ENCODE data around the gene DCAF10.
A peak's percentile ranks its signal among the peaks of the same experiment; 100 is the strongest.
"Not testable (repeated sequence)": the region's sequence is repeated elsewhere in the genome, so short reads cannot be mapped to it uniquely, and the experiment has no call there.

The DCAF10 gene

GRCh38 chr9:37761511-37761910 is 39.1 kb upstream of the DCAF10 start:
- H3K27ac ChIP-seq: no peak overlapping the region
- H3K4me2 ChIP-seq: no peak overlapping the region
- peaks cover 0 to 7% (median 0%) of the 10 kb centered on the region in 11 experiments; a peak in 2 of 22 replicates for H3K9me3 ChIP-seq (replicated peaks in 1 of 11)
- H3K4me1 ChIP-seq: no peaks in the 10 kb centered on the region
- no peaks in the 10 kb centered on the region for H3K27me3 ChIP-seq
- no peak for TF ChIP-seq Cebpa-rat (IDR thresholded peaks at IDR 0.05)
- H3K36me3 ChIP-seq: peaks cover 16 to 53% (median 29%) of the 10 kb centered on the region in 11 experiments
- no peak overlapping the region for H3K4me3 ChIP-seq
- peaks cover 0 to 20% (median 0%) of the 10 kb centered on the region in 11 experiments; a peak in 4 of 22 replicates for H4K20me1 ChIP-seq
- no peak overlapping the region for H3K9ac ChIP-seq

GRCh38 chr9:37765263-37765662 is 35.3 kb upstream of the DCAF10 start:
- not testable (repeated sequence) for H3K27me3 ChIP-seq; H3K4me2 ChIP-seq; H3K9ac ChIP-seq; H3K9me3 ChIP-seq (replicated peaks in 1 of 11); H3K4me1 ChIP-seq; H3K4me3 ChIP-seq; H3K27ac ChIP-seq
- H4K20me1 ChIP-seq: peaks cover 0 to 12% (median 4%) of the 10 kb centered on the region in 11 experiments; a peak in 3 of 22 replicates
- H3K36me3 ChIP-seq: peaks cover 22 to 75% (median 55%) of the 10 kb centered on the region in 11 experiments

- Histone ChIP-seq H4K20me1 (peaks cover 0 to 12% (median 5%) of the 10 kb centered on the region in 11 experiments; a peak in 4 of 22 replicates), H3K4me2 (no peak overlapping the region), H3K4me1 (no peaks in the 10 kb centered on the region), H3K36me3 (peaks cover 53 to 85% (median 72%) of the 10 kb centered on the region in 11 experiments), H3K9me3 (replicated peaks in 1 of 11) (peaks cover 0 to 7% (median 0%) of the 10 kb centered on the region in 11 experiments; a peak in 2 of 22 replicates), H3K9ac (no peak overlapping the region), H3K27me3 (no peaks in the 10 kb centered on the region), H3K27ac (no peak overlapping the region), H3K4me3 (no peak overlapping the region)
- TF ChIP-seq Cebpa-rat (IDR thresholded peaks at IDR 0.05): no peak
Measured at GRCh38 chr9:37769306-37769705, 31.3 kb upstream of the DCAF10 start.

GRCh38 chr9:37769995-37770394 is 30.6 kb upstream of the DCAF10 start:
- TF ChIP-seq Cebpa-rat (IDR thresholded peaks at IDR 0.05): no peak
- Histone ChIP-seq H3K4me2 (no peak overlapping the region), H3K4me1 (no peaks in the 10 kb centered on the region), H3K36me3 (peaks cover 53 to 85% (median 71%) of the 10 kb centered on the region in 11 experiments), H3K9ac (no peak overlapping the region), H3K27me3 (no peaks in the 10 kb centered on the region), H3K9me3 (replicated peaks in 1 of 11) (peaks cover 0 to 4% (median 0%) of the 10 kb centered on the region in 11 experiments; a peak in 2 of 22 replicates), H3K27ac (no peak overlapping the region), H4K20me1 (peaks cover 0 to 14% (median 5%) of the 10 kb centered on the region in 11 experiments; a peak in 8 of 22 replicates), H3K4me3 (no peak overlapping the region)

- H4K20me1 ChIP-seq: peaks cover 0 to 50% (median 27%) of the 10 kb centered on the region in 11 experiments; a peak in 17 of 22 replicates
- H3K9me3 ChIP-seq (replicated peaks in 1 of 11): no peaks in the 10 kb centered on the region
- H3K4me2 ChIP-seq: no peak overlapping the region
- H3K4me1 ChIP-seq: no peaks in the 10 kb centered on the region
- no peak overlapping the region for H3K9ac ChIP-seq
- TF ChIP-seq Cebpa-rat (IDR thresholded peaks at IDR 0.05): no peak
- H3K36me3 ChIP-seq: peaks cover 89 to 100% (median 99%) of the 10 kb centered on the region in 11 experiments
- H3K4me3 ChIP-seq: no peak overlapping the region
- H3K27me3 ChIP-seq: no peaks in the 10 kb centered on the region
- H3K27ac ChIP-seq: no peak overlapping the region
Measured at GRCh38 chr9:37775216-37775919, 25.2 kb upstream of the DCAF10 start.

GRCh38 chr9:37776328-37776727 is 24.3 kb upstream of the DCAF10 start:
- peaks cover 92 to 100% (median 100%) of the 10 kb centered on the region in 11 experiments for H3K36me3 ChIP-seq
- no peak overlapping the region for H3K27ac ChIP-seq
- H4K20me1 ChIP-seq: peaks cover 4 to 59% (median 32%) of the 10 kb centered on the region in 11 experiments; a peak in 19 of 22 replicates
- H3K4me3 ChIP-seq: no peak overlapping the region
- TF ChIP-seq Cebpa-rat (IDR thresholded peaks at IDR 0.05): no peak
- no peaks in the 10 kb centered on the region for H3K27me3 ChIP-seq
- no peaks in the 10 kb centered on the region; a peak in 1 of 20 replicates for H3K4me1 ChIP-seq
- no peaks in the 10 kb centered on the region for H3K9me3 ChIP-seq (replicated peaks in 1 of 11)
- H3K9ac ChIP-seq: no peak overlapping the region
- H3K4me2 ChIP-seq: no peak overlapping the region

- peaks cover 94 to 100% (median 100%) of the 10 kb centered on the region in 11 experiments for H3K36me3 ChIP-seq
- no peaks in the 10 kb centered on the region for H3K27me3 ChIP-seq
- no peak for TF ChIP-seq Cebpa-rat (IDR thresholded peaks at IDR 0.05)
- H3K4me3 ChIP-seq: no peak overlapping the region
- H3K9ac ChIP-seq: no peak overlapping the region
- H3K9me3 ChIP-seq (replicated peaks in 1 of 11): no peaks in the 10 kb centered on the region
- H3K27ac ChIP-seq: no peak overlapping the region
- peaks cover 9 to 81% (median 49%) of the 10 kb centered on the region in 11 experiments; a peak in 21 of 22 replicates for H4K20me1 ChIP-seq
- H3K4me2 ChIP-seq: no peak overlapping the region
- H3K4me1 ChIP-seq: peaks cover 16 to 20% (median 18%) of the 10 kb centered on the region in 10 experiments
Measured at GRCh38 chr9:37778534-37778933, 22.1 kb upstream of the DCAF10 start.

GRCh38 chr9:37784291-37784615 is 16.3 kb upstream of the DCAF10 start:
- peaks cover 24 to 35% (median 31%) of the 10 kb centered on the region in 10 experiments for H3K4me1 ChIP-seq
- peak overlapping the region; percentile 88 to 94 (median 90) for H3K9ac ChIP-seq
- H4K20me1 ChIP-seq: peaks cover 9 to 54% (median 36%) of the 10 kb centered on the region in 11 experiments; a peak in 18 of 22 replicates
- TF ChIP-seq Cebpa-rat (IDR thresholded peaks at IDR 0.05): no peak
- H3K4me3 ChIP-seq: peak overlapping the region; percentile 74 to 97 (median 86)
- no peaks in the 10 kb centered on the region for H3K27me3 ChIP-seq
- H3K36me3 ChIP-seq: peaks cover 43 to 47% (median 45%) of the 10 kb centered on the region in 11 experiments
- H3K9me3 ChIP-seq (replicated peaks in 1 of 11): no peaks in the 10 kb centered on the region; a peak in 1 of 22 replicates
- peak overlapping the region; percentile 76 to 96 (median 93) for H3K4me2 ChIP-seq
- peak overlapping the region; percentile 68 to 94 (median 89) for H3K27ac ChIP-seq

GRCh38 chr9:37784616-37785483 is 15.7 kb upstream of the DCAF10 start, which contains the start of gene EXOSC3:
EXOSC3 (minus strand) TSS chr9:37785064; CDS start chr9:37785044, 20 bp downstream.
- peak within 1 kb of the TSS; percentile 74 to 97 (median 86) for H3K4me3 ChIP-seq
- H4K20me1 ChIP-seq: peaks cover 9 to 48% (median 35%) of the 10 kb centered on the region in 11 experiments; a peak in 18 of 22 replicates
- no peaks in the 10 kb centered on the region; a peak in 1 of 22 replicates for H3K9me3 ChIP-seq (replicated peaks in 1 of 11)
- H3K4me1 ChIP-seq: peaks cover 24 to 35% (median 31%) of the 10 kb centered on the region in 10 experiments
- peak within 1 kb of the TSS; percentile 68 to 94 (median 89) for H3K27ac ChIP-seq
- peaks cover 37 to 41% (median 39%) of the 10 kb centered on the region in 11 experiments for H3K36me3 ChIP-seq
- H3K27me3 ChIP-seq: no peaks in the 10 kb centered on the region
- H3K4me2 ChIP-seq: peak within 1 kb of the TSS; percentile 76 to 96 (median 93)
- TF ChIP-seq Cebpa-rat (IDR thresholded peaks at IDR 0.05): no peak
- peak within 1 kb of the TSS; percentile 88 to 94 (median 90) for H3K9ac ChIP-seq
